ENCODE measurements around the gene MYO18A. TPM values are rescaled to one million over a fixed set of nuclear protein-coding genes. Genes with fewer than 3 reads are reported as not detected.
A peak's percentile ranks its signal among the peaks of the same experiment; 100 is the strongest.

The MYO18A gene
- total RNA-seq, 4 donors from 2014 or later, result 71.6 to 125 (median 104) TPM

- peaks cover 3 to 80% (median 10%) of the 10 kb centered on the region in 3 donors for H3K36me3 ChIP-seq
- DNase-seq (ENCODE audit: low spot score in 2 of 2), result peak; percentile 43 to 60
- peaks cover 0 to 34% (median 15%) of the 10 kb centered on the region in 4 donors for H3K4me1 ChIP-seq
- no peak for TF ChIP-seq POLR2A (IDR thresholded peaks at IDR 0.05)
- peak; percentile 81 to 88 (median 85) for TF ChIP-seq CTCF (IDR thresholded peaks at IDR 0.05)
- TF ChIP-seq EP300 (IDR thresholded peaks at IDR 0.05), result no peak
- H3K4me3 ChIP-seq, result no peak overlapping the region
- no peaks in the 10 kb centered on the region for H3K27me3 ChIP-seq
- H3K27ac ChIP-seq, result peak overlapping the region in 2 of 4 donors; percentile 0 to 31
- WGBS, 2 donors, result 42 to 49% methylated on average over 19 to 20 of the region's 20 CpGs
- no peaks in the 10 kb centered on the region for H3K9me3 ChIP-seq
These were observed 68.2 kb downstream of the MYO18A start for GRCh38 chr17:29111816-29112499.

GRCh38 chr17:29110372-29110757 is 69.8 kb downstream of the MYO18A start:
- peaks cover 3 to 88% (median 17%) of the 10 kb centered on the region in 3 donors for H3K36me3 ChIP-seq
- no peak for DNase-seq (ENCODE audit: low spot score in 2 of 2)
- H3K27me3 ChIP-seq, result no peaks in the 10 kb centered on the region
- H3K9me3 ChIP-seq, result no peaks in the 10 kb centered on the region
- peaks cover 0 to 32% (median 15%) of the 10 kb centered on the region in 4 donors for H3K4me1 ChIP-seq
- TF ChIP-seq POLR2A (IDR thresholded peaks at IDR 0.05), result no peak
- TF ChIP-seq EP300 (IDR thresholded peaks at IDR 0.05), result no peak
- TF ChIP-seq CTCF (IDR thresholded peaks at IDR 0.05), result no peak
- 94 to 95% methylated on average over 16 of the region's 16 CpGs for WGBS, 2 donors
- H3K4me3 ChIP-seq, result no peak overlapping the region
- H3K27ac ChIP-seq, result no peak overlapping the region

GRCh38 chr17:29109477-29110371 is 70.5 kb downstream of the MYO18A start:
- DNase-seq (ENCODE audit: low spot score in 2 of 2), result no peak
- Histone ChIP-seq H3K9me3 (no peaks in the 10 kb centered on the region), H3K4me3 (no peak overlapping the region), H3K27me3 (no peaks in the 10 kb centered on the region), H3K4me1 (peaks cover 0 to 32% (median 15%) of the 10 kb centered on the region in 4 donors), H3K36me3 (peaks cover 3 to 88% (median 17%) of the 10 kb centered on the region in 3 donors), H3K27ac (no peak overlapping the region)
- 79 to 81% methylated on average over 28 to 32 of the region's 32 CpGs for WGBS, 2 donors
- TF ChIP-seq POLR2A (IDR thresholded peaks at IDR 0.05) (no peak), EP300 (IDR thresholded peaks at IDR 0.05) (no peak), CTCF (IDR thresholded peaks at IDR 0.05) (no peak)

GRCh38 chr17:29108823-29109476 is 71.2 kb downstream of the MYO18A start:
- H3K9me3 ChIP-seq, result no peaks in the 10 kb centered on the region
- H3K4me3 ChIP-seq, result no peak overlapping the region
- H3K36me3 ChIP-seq, result peaks cover 3 to 90% (median 20%) of the 10 kb centered on the region in 3 donors
- peaks cover 0 to 32% (median 15%) of the 10 kb centered on the region in 4 donors for H3K4me1 ChIP-seq
- DNase-seq (ENCODE audit: low spot score in 2 of 2), result no peak
- no peak for TF ChIP-seq EP300 (IDR thresholded peaks at IDR 0.05)
- TF ChIP-seq POLR2A (IDR thresholded peaks at IDR 0.05), result no peak
- TF ChIP-seq CTCF (IDR thresholded peaks at IDR 0.05), result no peak
- H3K27me3 ChIP-seq, result no peaks in the 10 kb centered on the region
- 76 to 81% methylated on average over 10 of the region's 10 CpGs for WGBS, 2 donors
- H3K27ac ChIP-seq, result no peak overlapping the region

All from tibial nerve (tissue), 4 donors.